Measurements from ENCODE around the gene PEDS1. TPM values are rescaled to one million over a fixed set of nuclear protein-coding genes. Genes with fewer than 3 reads are reported as not detected.
A peak's percentile ranks its signal among the peaks of the same experiment; 100 is the strongest.
"Not testable (repeated sequence)": the region's sequence is repeated elsewhere in the genome, so short reads cannot be mapped to it uniquely, and the experiment has no call there.

The PEDS1 gene
- total RNA-seq, 1 donor from 2014 or later = 26.1 TPM

GRCh38 chr20:50186987-50187402 is 33.5 kb upstream of the PEDS1 start:
- no peak for DNase-seq (ENCODE audit: low read depth, low spot score)
- Mint-ChIP-seq H3K36me3 (ENCODE audit: low read depth) (no peaks in the 10 kb centered on the region), H3K27me3 (ENCODE audit: low read depth) (peaks cover 10% of the 10 kb centered on the region), H3K9me3 (no peaks in the 10 kb centered on the region), H3K27ac (ENCODE audit: unreplicated experiment) (no peak overlapping the region), H3K4me3 (no peak overlapping the region), H3K4me1 (no peaks in the 10 kb centered on the region)
- no peak for TF ChIP-seq CTCF (conservative IDR thresholded peaks at IDR 0.05)

- peak overlapping the region; percentile 82 for H3K4me3 Mint-ChIP-seq
- no peaks in the 10 kb centered on the region for H3K36me3 Mint-ChIP-seq (ENCODE audit: low read depth)
- peaks cover 10% of the 10 kb centered on the region for H3K27me3 Mint-ChIP-seq (ENCODE audit: low read depth)
- TF ChIP-seq CTCF (conservative IDR thresholded peaks at IDR 0.05) = peak; percentile 98
- DNase-seq (ENCODE audit: low read depth, low spot score) = peak; percentile 99
- H3K27ac Mint-ChIP-seq (ENCODE audit: unreplicated experiment) = no peak overlapping the region
- peaks cover 3% of the 10 kb centered on the region for H3K4me1 Mint-ChIP-seq
- no peaks in the 10 kb centered on the region for H3K9me3 Mint-ChIP-seq
Measured at GRCh38 chr20:50186151-50186885, 32.8 kb upstream of the PEDS1 start.

GRCh38 chr20:50185426-50185825 is 31.9 kb upstream of the PEDS1 start:
- no peaks in the 10 kb centered on the region for H3K36me3 Mint-ChIP-seq (ENCODE audit: low read depth)
- no peaks in the 10 kb centered on the region for H3K9me3 Mint-ChIP-seq
- no peak overlapping the region for H3K4me3 Mint-ChIP-seq
- H3K27ac Mint-ChIP-seq (ENCODE audit: unreplicated experiment) = no peak overlapping the region
- peaks cover 10% of the 10 kb centered on the region for H3K27me3 Mint-ChIP-seq (ENCODE audit: low read depth)
- H3K4me1 Mint-ChIP-seq = peaks cover 3% of the 10 kb centered on the region
- no peak for TF ChIP-seq CTCF (conservative IDR thresholded peaks at IDR 0.05)
- DNase-seq (ENCODE audit: low read depth, low spot score) = no peak

- H3K4me3 Mint-ChIP-seq = no peak overlapping the region
- no peaks in the 10 kb centered on the region for H3K36me3 Mint-ChIP-seq (ENCODE audit: low read depth)
- DNase-seq (ENCODE audit: low read depth, low spot score) = no peak
- no peaks in the 10 kb centered on the region for H3K9me3 Mint-ChIP-seq
- no peak for TF ChIP-seq CTCF (conservative IDR thresholded peaks at IDR 0.05)
- peaks cover 10% of the 10 kb centered on the region for H3K4me1 Mint-ChIP-seq
- H3K27ac Mint-ChIP-seq (ENCODE audit: unreplicated experiment) = no peak overlapping the region
- H3K27me3 Mint-ChIP-seq (ENCODE audit: low read depth) = peaks cover 8% of the 10 kb centered on the region
Measured at GRCh38 chr20:50182346-50182745, 28.8 kb upstream of the PEDS1 start.

GRCh38 chr20:50181344-50181743 is 27.8 kb upstream of the PEDS1 start:
- no peak for TF ChIP-seq CTCF (conservative IDR thresholded peaks at IDR 0.05)
- Mint-ChIP-seq H3K9me3 (no peaks in the 10 kb centered on the region), H3K36me3 (ENCODE audit: low read depth) (no peaks in the 10 kb centered on the region), H3K27me3 (ENCODE audit: low read depth) (peaks cover 7% of the 10 kb centered on the region), H3K4me1 (peaks cover 10% of the 10 kb centered on the region), H3K27ac (ENCODE audit: unreplicated experiment) (no peak overlapping the region), H3K4me3 (no peak overlapping the region)
- DNase-seq (ENCODE audit: low read depth, low spot score) = no peak

- H3K36me3 Mint-ChIP-seq (ENCODE audit: low read depth); H3K4me1 Mint-ChIP-seq; H3K9me3 Mint-ChIP-seq; H3K27ac Mint-ChIP-seq (ENCODE audit: unreplicated experiment); H3K27me3 Mint-ChIP-seq (ENCODE audit: low read depth); DNase-seq (ENCODE audit: low read depth, low spot score); H3K4me3 Mint-ChIP-seq: not testable (repeated sequence)
Measured at GRCh38 chr20:50178672-50179071, 25.1 kb upstream of the PEDS1 start.

Measured in neural crest cell (in vitro differentiated cells).